ENCODE data around the gene NLN. TPM values are rescaled to one million over a fixed set of nuclear protein-coding genes. Genes with fewer than 3 reads are reported as not detected.

Gene NLN
- total and polyA plus RNA-seq, 2 donors (not counting 1 experiment from before 2014, with no cell fraction given): 1.7 to 6.8 TPM

DNA sequence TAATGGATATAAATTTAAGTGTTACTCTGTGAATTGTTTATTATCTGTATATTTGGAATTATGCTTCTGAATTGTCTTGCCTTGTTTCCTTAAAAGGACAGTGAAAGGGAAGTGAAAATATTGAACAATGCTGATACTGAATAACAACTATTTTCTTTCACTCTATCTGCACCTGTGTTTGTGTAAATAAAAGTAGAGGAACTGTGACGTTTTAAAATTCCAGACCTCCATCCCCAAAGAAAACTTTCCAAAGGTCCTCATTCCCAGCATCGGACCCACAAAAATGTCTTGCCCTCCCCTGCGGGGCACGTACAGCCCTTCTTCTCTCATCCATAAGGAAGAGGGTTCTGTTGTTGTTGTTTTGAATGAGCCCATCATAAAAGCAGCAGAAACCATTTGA, 100.0 kb downstream of the NLN start:
- Mint-ChIP-seq H3K27ac (peak overlapping the region; percentile 46), H3K9me3 (ENCODE audit: insufficient read depth) (no peaks in the 10 kb centered on the region), H3K4me1 (peaks cover 25% of the 10 kb centered on the region), H3K4me3 (no peak overlapping the region), H3K27me3 (no peaks in the 10 kb centered on the region)
- Histone ChIP-seq H3K9me3 (ENCODE audit: control extremely low read depth in 1 of 3, control insufficient read depth in 2 of 3, insufficient read depth in 1 of 3, low read length in 2 of 3) (no peaks in the 10 kb centered on the region), H3K4me3 (ENCODE audit: control extremely low read depth in 1 of 5, extremely low read depth in 1 of 5, insufficient read depth in 1 of 5, low read depth in 2 of 5, low read length in 4 of 5) (no peak overlapping the region), H3K4me2 (replicated peaks; ENCODE audit: low read depth, low read length, poor library complexity, severe bottlenecking) (no peak overlapping the region), H3K79me2 (ENCODE audit: control insufficient read depth, insufficient read depth, low read length) (no peaks in the 10 kb centered on the region), H4K20me1 (ENCODE audit: control insufficient read depth, insufficient read depth, low read length, poor library complexity, severe bottlenecking) (no peaks in the 10 kb centered on the region), H3K9ac (ENCODE audit: low read length) (no peak overlapping the region), H3K27ac (ENCODE audit: low read length in 2 of 2) (no peak overlapping the region), H3K27me3 (replicated peaks in 1 of 4; ENCODE audit: control extremely low read depth in 1 of 4, control insufficient read depth in 3 of 4, insufficient read depth in 4 of 4, low read length in 3 of 4) (no peaks in the 10 kb centered on the region), H3K4me1 (ENCODE audit: control insufficient read depth in 2 of 2, insufficient read depth in 2 of 2, low read length in 2 of 2) (peaks cover 28 to 30% of the 10 kb centered on the region in 2 donors), H2AFZ (ENCODE audit: insufficient read depth, low read depth, low read length, poor library complexity, severe bottlenecking) (no peak overlapping the region), H3K36me3 (replicated peaks in 1 of 2; ENCODE audit: control extremely low read depth in 1 of 2, control insufficient read depth in 1 of 2, extremely low read depth in 1 of 2, insufficient read depth in 2 of 2, low read length in 1 of 2) (no peaks in the 10 kb centered on the region)
- ChIA-PET CTCF (no interaction called here), POLR2A (no interaction called here)
- TF ChIP-seq EZH2 (IDR thresholded peaks at IDR 0.05; ENCODE audit: borderline replicate concordance, insufficient read depth, low read depth, low read length, poor library complexity, severe bottlenecking): no peak
- TF ChIP-seq, protein P1, sequence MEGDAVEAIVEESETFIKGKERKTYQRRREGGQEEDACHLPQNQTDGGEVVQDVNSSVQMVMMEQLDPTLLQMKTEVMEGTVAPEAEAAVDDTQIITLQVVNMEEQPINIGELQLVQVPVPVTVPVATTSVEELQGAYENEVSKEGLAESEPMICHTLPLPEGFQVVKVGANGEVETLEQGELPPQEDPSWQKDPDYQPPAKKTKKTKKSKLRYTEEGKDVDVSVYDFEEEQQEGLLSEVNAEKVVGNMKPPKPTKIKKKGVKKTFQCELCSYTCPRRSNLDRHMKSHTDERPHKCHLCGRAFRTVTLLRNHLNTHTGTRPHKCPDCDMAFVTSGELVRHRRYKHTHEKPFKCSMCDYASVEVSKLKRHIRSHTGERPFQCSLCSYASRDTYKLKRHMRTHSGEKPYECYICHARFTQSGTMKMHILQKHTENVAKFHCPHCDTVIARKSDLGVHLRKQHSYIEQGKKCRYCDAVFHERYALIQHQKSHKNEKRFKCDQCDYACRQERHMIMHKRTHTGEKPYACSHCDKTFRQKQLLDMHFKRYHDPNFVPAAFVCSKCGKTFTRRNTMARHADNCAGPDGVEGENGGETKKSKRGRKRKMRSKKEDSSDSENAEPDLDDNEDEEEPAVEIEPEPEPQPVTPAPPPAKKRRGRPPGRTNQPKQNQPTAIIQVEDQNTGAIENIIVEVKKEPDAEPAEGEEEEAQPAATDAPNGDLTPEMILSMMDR (IDR thresholded peaks at IDR 0.05): no peak
- DNase-seq (no peak), ATAC-seq (ENCODE audit: low read depth) (no peak)
- intact Hi-C loops (cut with micrococcal nuclease): no loop called here
- WGBS (ENCODE audit: insufficient coverage): no CpG with 5 or more reads among the region's 4 CpGs

- Mint-ChIP-seq H3K27me3 (no peaks in the 10 kb centered on the region), H3K27ac (no peak overlapping the region), H3K4me3 (no peak overlapping the region), H3K4me1 (peaks cover 25% of the 10 kb centered on the region), H3K9me3 (ENCODE audit: insufficient read depth) (no peaks in the 10 kb centered on the region)
- WGBS (ENCODE audit: insufficient coverage): 90% methylated on average over 3 of the region's 6 CpGs
- H3K4me3 ChIP-seq (ENCODE audit: control extremely low read depth in 1 of 5, extremely low read depth in 1 of 5, insufficient read depth in 1 of 5, low read depth in 2 of 5, low read length in 4 of 5): no peak overlapping the region
- H3K27me3 ChIP-seq (replicated peaks in 1 of 4; ENCODE audit: control extremely low read depth in 1 of 4, control insufficient read depth in 3 of 4, insufficient read depth in 4 of 4, low read length in 3 of 4): no peaks in the 10 kb centered on the region
- intact Hi-C loops (cut with micrococcal nuclease): no loop called here
- TF ChIP-seq EZH2 (IDR thresholded peaks at IDR 0.05; ENCODE audit: borderline replicate concordance, insufficient read depth, low read depth, low read length, poor library complexity, severe bottlenecking): no peak
- peaks cover 28 to 30% of the 10 kb centered on the region in 2 donors for H3K4me1 ChIP-seq (ENCODE audit: control insufficient read depth in 2 of 2, insufficient read depth in 2 of 2, low read length in 2 of 2)
- DNase-seq (no peak), ATAC-seq (ENCODE audit: low read depth) (no peak)
- H3K27ac ChIP-seq (ENCODE audit: low read length in 2 of 2): no peak overlapping the region
- no peak overlapping the region for H2AFZ ChIP-seq (ENCODE audit: insufficient read depth, low read depth, low read length, poor library complexity, severe bottlenecking)
- ChIA-PET CTCF (no interaction called here), POLR2A (no interaction called here)
- no peaks in the 10 kb centered on the region for H3K9me3 ChIP-seq (ENCODE audit: control extremely low read depth in 1 of 3, control insufficient read depth in 2 of 3, insufficient read depth in 1 of 3, low read length in 2 of 3)
- no peaks in the 10 kb centered on the region for H4K20me1 ChIP-seq (ENCODE audit: control insufficient read depth, insufficient read depth, low read length, poor library complexity, severe bottlenecking)
- no peak overlapping the region for H3K4me2 ChIP-seq (replicated peaks; ENCODE audit: low read depth, low read length, poor library complexity, severe bottlenecking)
- H3K79me2 ChIP-seq (ENCODE audit: control insufficient read depth, insufficient read depth, low read length): no peaks in the 10 kb centered on the region
- no peak overlapping the region for H3K9ac ChIP-seq (ENCODE audit: low read length)
- no peaks in the 10 kb centered on the region for H3K36me3 ChIP-seq (replicated peaks in 1 of 2; ENCODE audit: control extremely low read depth in 1 of 2, control insufficient read depth in 1 of 2, extremely low read depth in 1 of 2, insufficient read depth in 2 of 2, low read length in 1 of 2)
These were observed 100.7 kb downstream of the NLN start for GRCh38 chr5:65822710-65823109.

Data from B cell (primary cell).